ENCODE results near the gene KIF3C.
"Not testable (repeated sequence)": the region's sequence is repeated elsewhere in the genome, so short reads cannot be mapped to it uniquely, and the experiment has no call there.

Gene KIF3C

GRCh38 chr2:25958611-25959010, 23.7 kb downstream of the KIF3C start:
- DNase-seq: not testable (repeated sequence)

- DNase-seq: no peak
These were observed 24.6 kb downstream of the KIF3C start for GRCh38 chr2:25957743-25958142.

- DNase-seq: no peak
These were observed 26.3 kb downstream of the KIF3C start for GRCh38 chr2:25955869-25956535.

- DNase-seq: no peak
These were observed 27.3 kb downstream of the KIF3C start for GRCh38 chr2:25955036-25955435.

- DNase-seq: no peak
These were observed 28.0 kb downstream of the KIF3C start for GRCh38 chr2:25954199-25954752.

GRCh38 chr2:25951071-25951547, 31.2 kb downstream of the KIF3C start:
- DNase-seq: peak; percentile 79

- DNase-seq: no peak
These were observed 33.9 kb downstream of the KIF3C start for GRCh38 chr2:25948437-25948836.

GRCh38 chr2:25941042-25941441, 41.3 kb downstream of the KIF3C start:
- DNase-seq: no peak

- DNase-seq: no peak
These were observed 43.0 kb downstream of the KIF3C start for GRCh38 chr2:25939257-25939668.

- no peak for DNase-seq
These were observed 44.0 kb downstream of the KIF3C start for GRCh38 chr2:25938345-25938744.

- DNase-seq: no peak
These were observed 45.3 kb downstream of the KIF3C start for GRCh38 chr2:25936889-25937545.

- DNase-seq: no peak
These were observed 48.7 kb downstream of the KIF3C start for GRCh38 chr2:25933622-25934021.

GRCh38 chr2:25929789-25930473, 52.4 kb downstream of the KIF3C start:
- no peak for DNase-seq

- no peak for DNase-seq
These were observed 53.6 kb downstream of the KIF3C start for GRCh38 chr2:25928668-25929067.

GRCh38 chr2:25926984-25927756, 55.1 kb downstream of the KIF3C start:
- DNase-seq: no peak

GRCh38 chr2:25922501-25922900, 59.8 kb downstream of the KIF3C start:
- no peak for DNase-seq

GRCh38 chr2:25920786-25921415, 61.4 kb downstream of the KIF3C start:
- no peak for DNase-seq

- no peak for DNase-seq
These were observed 62.0 kb downstream of the KIF3C start for GRCh38 chr2:25920336-25920735.

- DNase-seq: no peak
These were observed 64.5 kb downstream of the KIF3C start for GRCh38 chr2:25917832-25918231.

- DNase-seq: not testable (repeated sequence)
These were observed 64.9 kb downstream of the KIF3C start for GRCh38 chr2:25917411-25917810.

- peak; percentile 54 for DNase-seq
These were observed 66.1 kb downstream of the KIF3C start for GRCh38 chr2:25915944-25916772.

All from CD4-positive, alpha-beta T cell treated with Interleukin-17A for 4 hours (primary cell).